GM19025 (cell line): Measurements from ENCODE around the gene BTBD3.

Experiments
- ATAC-seq: cut with Tn5 transposase; IDR thresholded peaks from one replicate; pipeline ENCODE4 v1.9.1; 2021; ENCODE audit warnings: mild to moderate bottlenecking, low read depth, moderate library complexity; ENCODE audit not compliant: unreplicated experiment

Gene BTBD3

DNA sequence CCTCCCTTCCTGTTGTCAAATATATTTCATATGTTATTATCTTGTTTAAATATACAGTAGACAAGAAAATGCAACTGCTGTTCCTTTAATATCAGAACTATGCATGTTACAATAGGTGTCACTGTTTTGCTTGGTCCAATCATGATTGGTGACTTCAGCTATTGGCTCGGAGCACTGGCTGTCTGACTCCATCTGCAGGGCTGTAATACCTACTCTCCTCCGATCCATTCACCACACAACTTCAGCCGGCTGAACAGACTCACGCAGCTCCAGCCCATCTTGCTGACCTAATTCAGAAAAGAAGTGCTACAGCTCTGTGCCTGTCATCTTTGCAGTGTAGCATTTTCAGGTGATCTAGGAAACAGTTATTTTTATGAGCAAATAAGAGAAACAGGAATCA lies at the start of gene BTBD3:
TSS of gene BTBD3 (plus strand) at position 231 of the 400 bp plus-strand sequence. CDS start 383 bp downstream, outside the sequence.
- peak; percentile 75 for ATAC-seq

DNA sequence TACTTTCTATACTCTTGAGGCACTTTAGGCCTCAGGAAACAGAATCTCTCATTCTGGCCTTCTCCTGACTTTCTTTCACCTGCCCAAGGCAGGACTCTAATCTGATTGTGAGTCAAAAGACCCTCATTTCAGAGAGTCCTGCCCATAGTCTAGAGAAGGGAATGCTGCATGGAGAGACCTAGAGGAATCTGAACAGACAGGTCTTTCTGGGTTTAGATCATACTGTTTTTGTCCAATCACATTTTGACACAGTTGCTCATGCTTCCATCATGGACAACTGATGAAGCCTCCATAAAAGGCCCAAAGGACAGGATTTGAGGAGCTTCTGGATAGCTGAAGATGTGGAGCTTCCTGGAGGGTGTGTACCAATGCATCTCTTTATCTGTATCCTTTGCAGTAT lies 48.1 kb upstream of the BTBD3 start:
- ATAC-seq = no peak

DNA sequence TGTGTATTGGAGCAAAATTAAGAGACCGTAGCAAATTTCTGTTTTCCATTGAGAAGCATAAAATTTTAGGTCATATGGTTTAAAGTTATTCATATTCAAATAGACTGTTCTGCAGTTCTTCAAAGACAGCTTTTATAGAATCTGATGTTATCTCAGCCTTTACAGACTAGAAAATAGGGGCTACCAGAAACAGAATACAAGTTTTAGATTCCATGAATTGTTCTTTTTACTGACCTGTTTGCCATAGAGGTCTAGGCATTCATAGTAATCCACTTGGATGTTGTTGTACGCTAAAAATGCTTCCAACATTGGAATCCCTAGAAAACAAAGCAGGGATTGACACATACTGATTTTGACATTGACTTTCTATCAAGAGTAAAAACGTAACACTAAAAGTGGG lies 47.3 kb upstream of the BTBD3 start:
- ATAC-seq = no peak

DNA sequence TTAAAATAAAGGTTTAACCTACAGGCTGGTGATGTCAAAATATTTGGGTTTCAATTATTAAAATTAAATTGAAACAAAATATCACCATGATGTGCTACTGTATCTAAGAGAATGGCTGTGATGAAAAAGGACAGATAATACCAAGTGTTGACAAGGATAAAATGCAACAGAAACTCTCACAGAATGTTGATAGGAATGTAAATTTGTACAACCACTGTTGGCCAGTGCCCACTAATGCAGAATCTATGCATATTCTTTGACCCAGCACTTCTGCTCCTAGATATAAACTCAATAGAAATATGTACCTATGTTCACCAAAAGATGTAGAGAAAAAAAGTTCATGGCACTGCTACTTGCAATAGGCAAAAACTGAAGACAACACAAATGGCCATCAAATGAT lies 41.1 kb upstream of the BTBD3 start:
- ATAC-seq = no peak

DNA sequence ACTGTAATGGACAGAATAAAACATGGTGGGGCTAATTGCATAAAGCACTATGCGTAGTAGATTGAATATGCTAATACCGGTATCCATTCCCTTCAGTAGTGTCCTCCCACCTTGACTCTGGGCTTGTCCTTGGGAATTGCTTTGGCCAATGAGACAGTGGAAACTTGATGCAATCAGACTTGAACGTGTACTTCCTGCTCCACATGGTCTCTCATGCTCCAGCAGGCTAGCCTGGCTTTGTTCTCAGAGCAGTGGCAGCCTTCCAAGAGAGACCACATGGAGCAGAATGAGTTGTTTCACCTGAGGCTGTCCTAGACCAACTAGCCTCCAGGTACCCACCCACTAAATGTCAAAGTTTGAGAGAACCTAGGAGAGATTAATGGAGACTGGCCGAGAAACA lies 37.0 kb upstream of the BTBD3 start:
- ATAC-seq = no peak

DNA sequence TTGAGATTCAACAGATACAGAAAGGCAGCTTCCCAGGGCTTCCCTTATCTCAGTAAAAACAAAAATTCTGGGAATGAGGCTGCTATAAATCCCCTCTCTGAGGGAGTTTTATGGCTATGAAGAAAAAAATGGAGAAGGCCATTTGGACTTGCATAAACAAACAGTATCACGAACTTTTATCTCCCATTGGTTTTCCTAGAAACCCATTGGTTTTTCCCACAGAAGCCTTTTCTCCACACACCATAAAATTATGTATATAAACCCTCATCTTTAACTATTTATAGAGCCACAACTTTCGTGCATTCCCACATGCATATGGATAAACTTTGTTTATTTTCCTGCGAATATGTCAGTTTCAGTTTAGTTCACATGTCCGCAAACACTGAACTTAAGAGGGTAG lies 36.2 kb upstream of the BTBD3 start:
- no peak for ATAC-seq

DNA sequence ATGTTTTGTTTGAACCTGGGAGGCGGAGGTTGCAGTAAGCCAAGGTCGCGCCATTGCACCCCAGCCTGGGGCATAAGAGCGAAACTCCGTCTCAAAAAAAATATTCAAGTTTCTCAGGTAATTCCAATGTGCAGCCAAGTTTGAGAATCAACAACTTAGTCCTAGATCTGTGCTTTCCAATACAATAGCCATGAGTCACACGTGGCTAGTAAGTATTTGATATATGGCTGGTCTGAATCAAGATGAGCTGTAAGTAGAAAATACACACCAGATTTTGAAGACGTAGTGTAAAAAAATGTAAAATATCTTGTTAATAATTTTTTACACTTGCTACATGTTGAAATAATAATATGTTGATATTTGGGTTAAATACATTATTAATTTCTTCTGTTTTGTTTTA lies 35.0 kb upstream of the BTBD3 start:
- ATAC-seq = no peak

DNA sequence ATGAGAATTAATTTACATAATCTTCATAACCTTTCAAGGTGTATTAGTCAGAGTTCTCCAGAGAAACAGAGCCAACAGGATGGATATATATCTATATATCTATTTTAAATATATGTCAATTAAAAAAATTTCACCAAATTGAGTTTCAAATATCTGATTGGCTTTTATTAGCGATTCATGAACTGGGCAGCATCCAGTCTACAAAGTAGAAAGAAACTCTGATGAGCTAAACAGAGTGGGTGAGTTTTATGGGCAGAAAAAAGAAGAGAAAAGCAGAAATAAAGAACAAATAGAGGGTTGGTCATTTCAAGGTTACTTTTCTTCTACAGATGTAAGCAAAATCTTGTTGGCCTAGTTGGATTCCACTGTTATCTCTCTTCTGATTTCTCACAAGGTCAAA lies 29.0 kb upstream of the BTBD3 start:
- no peak for ATAC-seq

DNA sequence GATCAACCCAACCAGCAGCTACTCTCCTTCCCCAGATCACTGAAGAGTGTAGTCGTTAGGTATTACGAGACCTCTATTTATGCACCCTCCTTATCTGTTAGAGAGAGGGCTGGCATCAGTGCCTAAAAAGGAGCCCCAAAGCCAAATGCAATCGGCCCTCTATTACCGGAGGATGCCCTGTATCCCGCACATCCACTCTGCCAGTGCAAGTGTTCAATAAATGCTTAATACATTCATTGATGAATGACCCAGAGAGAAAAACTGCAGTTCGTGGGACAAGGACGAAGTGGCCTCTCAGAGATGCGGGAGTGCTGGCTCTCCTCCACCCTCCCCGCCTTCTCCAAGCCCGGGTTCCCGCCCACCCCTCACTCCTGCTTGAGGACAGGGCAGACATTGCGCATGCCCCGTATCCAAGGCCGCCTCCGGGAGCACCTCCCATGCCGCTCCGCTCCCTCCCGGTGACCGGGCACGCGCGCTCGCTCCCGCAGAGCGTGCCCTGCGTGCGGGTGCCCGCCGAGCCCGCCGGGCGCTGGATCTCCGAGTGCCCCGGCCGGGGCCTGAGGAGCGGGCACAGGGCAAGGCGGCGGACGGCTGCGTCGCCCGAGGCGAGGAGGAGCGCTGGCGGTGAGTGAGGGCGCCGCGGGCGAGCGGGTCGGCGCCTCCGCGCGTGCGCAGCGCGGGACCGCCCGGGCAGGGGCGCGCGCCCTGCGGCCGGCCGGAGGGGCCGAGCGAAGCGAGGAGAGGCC lies 27.2 kb upstream of the BTBD3 start:
- peak; percentile 57 for ATAC-seq

DNA sequence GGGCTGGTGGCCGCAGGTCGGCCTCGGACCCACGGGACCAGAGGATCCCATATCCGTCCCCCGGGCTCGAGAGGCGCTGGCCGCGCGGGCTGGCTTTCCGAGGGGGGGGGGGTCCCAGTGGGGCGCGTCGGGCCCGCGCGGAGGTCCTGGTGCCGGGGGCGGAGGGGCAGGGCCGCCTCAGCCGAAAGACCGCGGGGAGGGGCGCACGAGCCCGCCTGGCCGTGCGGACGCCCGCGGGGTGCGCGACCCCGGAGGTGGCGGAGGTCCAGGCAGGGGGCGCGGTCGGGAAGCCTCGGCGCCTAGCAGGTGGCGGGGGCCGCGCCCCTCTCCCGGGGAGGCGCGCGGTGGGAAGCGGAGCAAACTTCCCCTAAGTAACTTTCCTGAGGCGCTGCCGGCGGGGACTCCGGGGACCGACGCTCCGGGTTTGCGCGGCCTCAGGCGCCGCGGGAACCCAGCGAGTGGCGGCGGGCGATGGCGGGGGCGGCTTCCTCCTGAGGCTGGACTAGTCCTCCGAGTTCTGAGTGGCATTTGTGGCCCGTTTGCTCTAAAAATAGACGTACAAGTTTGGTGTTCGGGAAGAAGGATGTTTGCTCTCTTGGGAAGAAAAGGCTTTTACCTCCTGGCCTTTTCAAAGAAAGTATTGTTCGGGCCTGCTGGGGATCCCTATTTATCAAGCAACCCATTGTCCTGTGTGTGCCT lies 26.5 kb upstream of the BTBD3 start:
- peak; percentile 34 for ATAC-seq

DNA sequence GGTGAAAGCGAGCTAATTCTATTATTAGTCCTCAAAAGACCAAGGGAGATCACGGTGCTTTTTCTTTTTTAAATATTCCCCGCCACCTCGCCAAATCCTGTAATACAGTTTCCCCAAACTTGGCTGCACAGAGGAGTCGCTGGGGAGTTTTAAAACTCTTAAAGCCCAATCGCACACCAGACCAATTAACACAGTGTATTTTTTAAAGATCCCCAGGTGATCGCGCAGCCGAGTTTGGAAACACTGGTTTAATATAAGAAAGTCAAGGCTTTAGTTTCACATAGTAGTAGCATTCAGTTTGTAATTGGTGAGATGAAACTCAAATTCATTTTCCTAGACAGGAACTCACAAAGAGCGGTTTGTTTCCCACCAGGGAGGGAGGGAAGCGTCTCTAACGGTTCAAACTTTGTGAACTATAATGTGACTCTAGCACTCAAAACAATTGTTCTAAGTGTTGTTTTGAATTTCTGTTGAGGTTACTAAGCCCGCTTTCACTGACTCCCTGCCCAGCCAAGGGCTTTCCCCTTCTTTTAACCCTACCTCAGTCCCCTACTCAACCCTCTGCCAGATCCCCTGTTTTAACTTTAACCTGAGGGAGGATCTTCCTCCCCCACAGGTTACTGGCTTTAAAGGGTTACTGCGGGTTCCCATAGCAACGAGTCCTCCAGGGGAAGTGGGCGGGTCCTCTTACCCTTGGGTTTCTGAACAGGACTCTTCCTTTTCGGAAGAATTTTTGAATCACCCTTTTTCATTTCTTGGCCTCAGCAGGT lies 25.7 kb upstream of the BTBD3 start:
- ATAC-seq = peak; percentile 39

DNA sequence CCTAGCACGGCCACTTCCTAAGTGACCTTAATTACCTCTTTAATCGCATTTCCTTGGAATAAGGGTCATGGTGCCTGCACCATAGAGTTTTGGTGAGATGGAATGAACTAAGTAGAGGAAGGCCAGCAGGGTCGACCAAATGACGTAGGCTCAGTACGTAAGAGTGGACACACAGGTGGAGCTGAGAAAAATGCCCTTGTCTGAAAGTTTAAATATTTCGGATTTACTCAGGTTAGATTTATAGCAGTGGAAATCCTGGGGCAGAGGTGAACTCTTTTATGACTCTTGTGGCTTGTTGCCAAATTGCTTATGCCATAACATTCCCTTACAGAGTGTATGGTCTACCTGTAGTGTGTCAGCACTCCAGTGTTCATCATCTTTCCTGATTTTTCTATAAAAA lies 23.6 kb upstream of the BTBD3 start:
- ATAC-seq = no peak

DNA sequence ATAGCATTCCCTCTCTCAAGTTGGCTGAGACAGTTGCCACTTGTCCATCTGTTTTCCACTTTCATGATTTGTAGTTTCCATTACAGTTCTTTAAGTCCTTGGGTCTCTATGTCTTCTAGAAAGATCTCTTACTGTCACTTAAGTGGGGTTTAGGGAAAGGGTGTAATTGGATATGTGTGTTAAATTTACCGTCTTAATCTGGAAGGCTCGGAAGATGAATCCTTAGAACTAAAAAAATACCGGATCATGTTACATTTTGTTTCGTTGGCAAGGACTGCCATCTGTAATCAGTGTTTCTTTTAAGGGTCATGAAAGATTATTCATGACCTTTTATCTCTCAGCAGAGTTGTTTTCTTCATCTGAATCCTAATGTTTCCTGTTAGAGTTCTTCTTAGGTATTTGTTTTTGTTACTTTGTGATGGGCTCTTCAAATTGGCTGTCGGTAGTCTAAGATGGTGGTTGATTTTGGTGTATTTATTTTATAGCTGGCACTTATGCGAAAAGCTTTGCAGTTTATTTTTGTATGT lies 21.8 kb upstream of the BTBD3 start:
- ATAC-seq = no peak

DNA sequence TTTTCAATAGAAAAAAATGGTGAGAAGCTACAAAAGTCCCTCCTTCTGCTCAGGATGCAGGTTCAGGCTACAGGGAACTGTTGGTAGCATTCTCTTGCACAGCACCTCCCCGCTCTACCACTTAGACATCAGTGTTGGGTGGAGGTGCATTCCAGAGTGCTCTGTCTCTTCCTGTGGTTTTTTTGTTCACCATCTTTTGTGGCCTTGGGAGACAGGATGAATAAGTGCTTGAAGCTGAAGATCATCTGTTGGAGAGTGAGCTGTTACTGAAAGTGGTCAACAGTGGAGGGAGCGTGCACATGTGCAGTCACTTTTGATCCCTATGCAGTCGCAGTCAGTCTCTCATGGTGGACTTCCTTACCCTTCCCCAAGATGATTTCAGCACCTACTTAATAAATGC lies 16.6 kb upstream of the BTBD3 start:
- no peak for ATAC-seq

DNA sequence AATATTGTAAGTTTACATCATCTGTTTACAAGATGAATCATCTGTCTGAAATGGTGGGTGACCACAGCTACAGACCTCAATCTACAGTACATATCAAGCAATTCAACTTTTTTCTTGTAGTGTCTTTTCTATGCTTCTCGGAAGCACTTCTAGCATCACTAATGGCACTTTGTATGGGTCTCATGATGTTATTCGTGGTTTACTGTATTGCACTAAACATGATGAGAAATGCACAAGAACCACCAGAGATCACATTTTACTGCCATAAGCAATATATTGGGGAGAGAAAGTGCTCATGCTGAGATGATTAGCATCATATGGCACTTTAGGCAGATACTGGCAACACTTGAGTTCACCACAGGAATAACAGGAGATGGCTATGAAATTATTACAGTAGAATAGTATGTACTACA lies 15.4 kb upstream of the BTBD3 start:
- ATAC-seq = no peak

DNA sequence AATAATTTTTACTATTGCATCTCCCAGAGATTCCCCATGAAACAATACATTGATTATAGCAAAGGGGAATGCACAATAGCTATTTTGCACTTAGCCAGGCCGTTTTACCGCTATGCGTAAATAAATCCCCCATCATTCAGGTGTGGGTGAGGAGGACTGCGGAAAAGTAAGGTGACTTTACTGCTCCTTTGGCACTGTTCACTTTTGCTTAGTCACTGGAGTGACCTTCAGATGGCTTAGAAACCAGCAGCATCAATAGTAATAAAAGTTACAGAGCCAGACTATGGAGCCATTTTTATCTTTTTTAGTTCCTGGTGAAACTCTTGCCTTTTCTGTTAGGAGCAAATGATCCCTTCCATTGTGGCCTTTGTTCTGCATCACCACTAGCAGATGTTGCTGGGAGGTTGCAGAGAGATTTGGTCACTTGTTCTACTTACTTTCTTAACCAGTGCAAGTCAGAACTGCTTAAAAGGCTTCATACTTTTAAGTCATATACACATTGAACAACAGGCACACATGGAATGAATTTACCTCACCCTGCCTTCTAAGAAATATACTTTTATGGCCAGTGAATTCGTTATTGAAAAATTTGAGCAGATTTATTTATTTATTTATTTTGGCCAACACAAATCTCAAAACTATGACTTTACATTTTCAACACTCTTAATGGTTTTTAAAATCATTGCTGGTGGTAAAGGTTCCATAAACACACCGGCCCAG lies 12.1 kb upstream of the BTBD3 start:
- no peak for ATAC-seq

DNA sequence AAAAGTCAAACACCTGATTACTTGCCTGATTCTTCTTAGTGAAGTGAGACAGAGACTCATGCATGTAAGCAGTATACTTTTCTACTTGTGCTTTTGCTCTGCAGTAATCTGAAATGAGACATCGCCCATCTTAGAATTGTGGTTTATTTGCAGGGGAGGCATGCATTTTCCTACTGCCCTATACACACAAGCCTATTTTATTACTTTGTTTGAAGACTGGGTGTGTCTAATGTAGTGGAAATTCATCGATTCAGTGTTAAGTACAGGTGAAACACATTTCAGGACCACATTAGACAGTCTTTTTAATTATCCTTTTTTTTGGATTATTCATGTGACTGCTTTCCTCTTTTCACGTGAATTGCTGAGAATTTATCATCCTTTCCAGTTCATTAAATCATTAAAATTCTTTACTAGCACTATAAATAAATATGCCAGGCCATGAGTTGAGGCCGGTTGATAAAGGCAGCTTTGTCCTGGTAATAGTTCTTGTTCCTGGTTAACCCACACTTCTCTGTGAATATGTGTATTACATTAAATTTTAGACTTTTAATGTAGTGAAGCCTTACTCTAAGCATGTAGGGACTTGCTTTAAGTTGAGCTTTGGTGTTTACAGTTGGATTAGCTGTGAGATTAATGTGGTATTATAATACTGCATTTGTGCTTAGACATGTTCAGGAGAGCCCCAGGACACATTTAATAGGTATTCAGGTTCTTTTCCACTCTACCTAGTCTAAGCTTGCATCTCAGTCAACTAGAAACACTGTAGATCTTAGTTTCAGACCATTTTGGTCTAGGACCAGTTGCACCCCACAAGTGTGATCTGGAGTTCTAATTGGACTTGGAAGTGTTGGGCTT lies 10.8 kb upstream of the BTBD3 start:
- ATAC-seq = no peak

DNA sequence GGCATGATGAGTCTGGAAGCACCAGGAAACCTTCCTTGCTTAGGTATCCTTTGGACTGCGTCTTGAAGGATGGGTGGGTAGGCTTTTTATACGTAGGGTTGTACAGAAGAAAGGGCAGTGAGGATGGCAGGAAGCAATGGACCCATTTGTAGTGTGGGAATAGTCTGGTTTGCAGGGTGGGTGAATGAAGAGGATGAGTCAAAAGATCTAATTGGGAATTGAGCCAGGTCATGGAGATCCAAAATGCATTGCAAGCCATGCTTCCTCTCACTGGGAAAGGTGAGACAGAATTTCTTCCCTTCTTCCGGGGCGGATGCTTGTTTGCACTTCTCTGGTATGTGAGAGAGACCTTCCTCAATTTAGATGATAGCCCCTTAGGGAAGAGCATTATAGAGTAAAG lies 10.1 kb upstream of the BTBD3 start:
- ATAC-seq = no peak

DNA sequence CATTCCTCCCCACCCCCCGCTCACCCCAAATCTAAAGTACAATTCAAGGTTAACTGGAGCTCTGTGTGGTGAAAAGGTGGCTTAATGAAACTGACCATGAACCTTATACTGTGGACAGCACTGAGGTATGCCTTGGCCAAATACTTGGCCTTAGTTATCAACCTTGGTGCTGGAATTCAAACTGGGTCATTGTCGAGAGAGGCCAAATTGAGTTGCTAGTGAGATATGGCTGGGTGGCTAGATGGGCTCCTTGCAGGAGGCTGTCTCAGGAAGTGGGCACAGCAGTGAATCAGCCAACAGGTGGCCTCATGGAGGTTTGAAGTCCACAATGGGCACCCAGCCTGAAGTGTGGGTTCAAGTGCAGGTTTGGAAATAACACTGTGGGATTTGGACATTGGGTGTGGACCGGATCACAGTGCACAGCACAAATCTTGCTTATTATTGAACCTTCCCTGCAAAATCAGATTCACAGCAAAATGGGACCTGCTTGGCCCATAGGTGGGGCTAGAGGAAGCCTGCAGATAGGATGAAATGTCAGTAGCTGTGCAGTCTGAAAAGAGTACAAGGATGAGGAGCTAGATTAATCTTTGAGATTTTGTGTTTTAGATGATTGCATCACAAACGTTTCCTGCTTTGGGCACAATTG lies 5.6 kb upstream of the BTBD3 start:
- ATAC-seq = no peak
